Measurements from ENCODE around the gene SLC12A7.
"Not testable (repeated sequence)": the region's sequence is repeated elsewhere in the genome, so short reads cannot be mapped to it uniquely, and the experiment has no call there.

SLC12A7 gene

DNA sequence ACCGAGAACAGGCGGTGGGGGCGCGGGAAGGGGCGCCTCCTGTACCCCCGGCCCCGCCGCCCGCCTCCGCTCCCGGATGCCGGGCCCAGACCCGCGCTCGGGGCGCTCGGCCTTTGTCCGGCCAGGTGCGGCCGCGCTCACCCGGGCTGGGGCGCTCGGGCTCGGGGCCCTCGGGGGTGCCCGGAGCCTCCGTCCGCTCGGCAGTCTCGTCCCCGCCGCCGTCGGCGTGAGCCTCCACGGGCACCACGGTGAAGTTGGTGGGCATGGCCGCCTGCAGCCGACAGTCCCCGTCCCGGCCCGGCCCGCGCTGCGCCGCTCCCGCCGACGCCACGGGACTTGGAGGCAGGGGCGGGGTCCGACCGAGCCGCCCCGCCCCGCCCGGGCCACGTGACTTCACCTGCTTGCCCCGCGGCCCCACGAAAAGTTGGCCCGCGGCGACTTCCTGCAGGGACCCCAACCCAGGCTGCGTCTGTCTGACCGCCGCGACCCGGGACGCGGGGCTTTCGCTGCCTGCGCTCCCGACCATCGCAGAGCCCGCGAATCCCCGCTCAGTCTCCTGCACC is at the start of gene SLC12A7:
SLC12A7 (minus strand) TSS at position 337 of the 563 bp plus-strand sequence; CDS start at position 265, 72 bp downstream.
- DNase-seq: peak; percentile 53

DNA sequence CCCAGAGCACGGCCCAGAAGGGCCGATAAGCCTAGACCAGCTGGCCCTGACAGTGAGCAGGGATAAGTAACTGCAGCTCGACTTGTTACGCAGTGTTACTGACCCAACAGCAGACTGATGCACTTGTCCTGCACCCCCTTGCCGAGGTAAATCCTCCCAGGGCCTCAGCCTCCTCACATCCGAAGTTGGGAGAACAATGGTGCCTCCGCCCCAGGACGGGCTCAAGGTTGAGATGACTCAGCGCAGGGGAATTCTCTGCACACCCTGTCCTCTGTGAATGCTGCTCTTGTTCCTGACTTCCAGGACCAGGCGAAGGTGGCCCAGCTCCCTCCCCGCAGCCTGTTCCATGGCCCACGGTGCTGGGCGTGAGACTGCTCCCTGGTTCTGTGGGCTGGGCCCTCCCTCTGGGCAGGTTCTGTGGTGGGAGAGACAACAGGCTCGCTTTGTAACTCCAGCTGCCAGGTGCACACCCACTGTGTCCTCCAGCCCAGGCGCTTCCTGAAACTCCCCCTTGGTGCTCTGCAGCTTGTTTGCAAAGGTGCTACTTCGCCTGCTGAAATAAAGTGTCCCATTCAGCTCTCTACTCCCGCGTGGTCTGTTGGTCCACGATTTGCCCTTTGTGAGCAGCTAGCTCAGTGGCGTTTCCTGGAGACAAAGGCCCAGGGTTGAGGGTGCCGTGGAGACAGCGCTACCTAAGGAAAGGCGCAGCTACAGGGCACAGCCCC is 49.4 kb upstream of the SLC12A7 start:
- no peak for DNase-seq

DNA sequence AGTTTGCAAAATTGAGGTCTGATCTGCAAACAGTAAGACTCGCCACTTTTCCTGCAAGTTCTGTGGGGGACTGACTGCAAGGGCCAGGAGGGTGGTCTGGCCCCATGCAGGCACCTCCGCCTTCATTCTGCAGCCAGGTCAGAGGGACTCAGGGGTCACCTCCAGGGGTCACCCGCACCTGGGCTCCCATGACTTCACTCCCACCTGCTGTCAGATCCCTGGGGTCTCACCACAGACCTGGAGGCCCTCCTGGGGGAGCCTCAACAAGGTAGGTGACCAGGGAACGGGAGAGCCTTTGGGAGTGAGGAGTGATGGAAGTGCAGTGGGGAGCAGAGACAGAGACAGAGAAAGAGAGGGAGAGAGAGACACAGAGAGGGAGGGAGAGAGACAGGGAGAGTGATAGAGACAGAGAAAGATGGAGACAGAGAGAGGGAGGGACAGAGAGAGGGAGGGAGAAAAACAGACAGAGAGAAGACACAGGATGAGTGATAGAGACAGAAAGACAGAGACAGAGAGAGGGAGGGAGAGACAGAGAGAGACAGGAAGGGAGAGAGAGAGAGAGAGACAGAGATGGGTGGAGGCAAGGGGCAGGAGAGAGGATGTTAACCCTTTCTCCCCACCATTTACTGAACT is 48.0 kb upstream of the SLC12A7 start:
- DNase-seq: no peak

DNA sequence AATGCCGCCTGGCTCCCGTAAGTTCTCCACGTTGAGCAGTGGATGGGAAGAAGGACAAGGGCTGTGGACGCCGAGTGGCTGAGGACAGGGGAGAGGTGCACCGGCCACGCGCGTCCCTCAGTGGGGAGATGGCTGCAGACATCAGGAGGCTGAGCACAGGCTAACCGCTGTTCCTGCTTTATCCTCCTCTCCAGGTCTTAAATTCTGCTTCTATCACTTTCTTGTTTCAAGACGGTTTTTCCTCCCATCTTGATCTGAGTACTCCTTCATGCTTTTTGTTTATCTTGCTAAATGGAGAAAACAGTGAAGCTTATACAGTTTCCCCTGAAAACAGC is 47.4 kb upstream of the SLC12A7 start:
- no peak for DNase-seq

DNA sequence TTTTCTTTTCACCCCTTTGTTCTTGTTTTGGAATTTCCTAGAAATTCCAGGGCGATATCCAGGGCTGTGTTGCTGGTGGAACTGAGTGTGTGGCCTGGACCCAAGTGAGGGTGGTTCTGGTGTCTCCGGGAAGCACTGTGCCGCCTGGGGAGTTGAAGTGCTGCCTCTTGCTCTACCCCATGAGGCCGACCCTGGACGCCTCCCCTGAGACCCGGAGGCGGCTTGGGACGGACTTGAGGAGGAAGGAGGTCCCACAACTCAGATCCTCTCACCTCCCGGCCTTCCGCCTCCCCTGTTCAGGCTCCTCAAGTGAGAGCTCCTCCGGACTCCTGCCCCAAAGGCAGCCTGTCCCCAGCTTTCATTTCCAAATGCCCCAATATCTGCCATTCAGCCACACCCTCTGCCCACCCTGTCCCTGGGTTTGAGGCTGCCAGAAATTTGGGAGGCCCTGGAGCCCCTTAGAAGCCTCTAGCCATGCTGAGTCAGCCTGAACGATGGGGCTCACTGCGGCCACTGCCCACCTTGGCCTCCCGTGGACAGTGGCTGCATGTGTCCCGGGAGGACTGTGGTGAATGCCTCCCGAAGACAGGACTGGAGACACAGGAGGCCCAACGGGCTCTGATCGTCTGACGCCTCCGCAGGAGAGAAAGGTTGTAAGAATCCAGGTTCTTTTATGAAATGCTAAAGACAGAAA is 46.9 kb upstream of the SLC12A7 start:
- no peak for DNase-seq

DNA sequence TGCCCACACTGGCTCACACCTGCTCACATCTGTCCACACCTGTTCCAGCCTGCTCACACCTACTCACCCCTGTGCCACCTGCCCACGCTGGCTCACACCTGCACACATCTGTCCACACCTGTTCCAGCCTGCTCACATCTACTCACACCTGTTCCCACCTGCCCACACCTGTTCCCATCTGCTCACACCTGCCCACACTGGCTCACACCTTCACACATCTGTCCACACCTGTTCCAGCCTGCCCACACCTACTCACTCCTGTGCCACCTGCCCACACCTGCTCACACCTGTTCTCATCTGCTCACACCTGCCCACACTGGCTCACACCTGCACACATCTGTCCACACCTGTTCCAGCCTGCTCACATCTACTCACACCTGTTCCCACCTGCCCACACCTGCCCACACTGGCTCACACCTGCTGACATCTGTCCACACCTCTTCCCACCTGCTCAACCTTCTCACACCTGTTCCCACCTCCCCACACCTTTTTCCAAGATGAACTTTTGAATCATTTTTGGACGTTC is 45.7 kb upstream of the SLC12A7 start:
- DNase-seq: not testable (repeated sequence)

DNA sequence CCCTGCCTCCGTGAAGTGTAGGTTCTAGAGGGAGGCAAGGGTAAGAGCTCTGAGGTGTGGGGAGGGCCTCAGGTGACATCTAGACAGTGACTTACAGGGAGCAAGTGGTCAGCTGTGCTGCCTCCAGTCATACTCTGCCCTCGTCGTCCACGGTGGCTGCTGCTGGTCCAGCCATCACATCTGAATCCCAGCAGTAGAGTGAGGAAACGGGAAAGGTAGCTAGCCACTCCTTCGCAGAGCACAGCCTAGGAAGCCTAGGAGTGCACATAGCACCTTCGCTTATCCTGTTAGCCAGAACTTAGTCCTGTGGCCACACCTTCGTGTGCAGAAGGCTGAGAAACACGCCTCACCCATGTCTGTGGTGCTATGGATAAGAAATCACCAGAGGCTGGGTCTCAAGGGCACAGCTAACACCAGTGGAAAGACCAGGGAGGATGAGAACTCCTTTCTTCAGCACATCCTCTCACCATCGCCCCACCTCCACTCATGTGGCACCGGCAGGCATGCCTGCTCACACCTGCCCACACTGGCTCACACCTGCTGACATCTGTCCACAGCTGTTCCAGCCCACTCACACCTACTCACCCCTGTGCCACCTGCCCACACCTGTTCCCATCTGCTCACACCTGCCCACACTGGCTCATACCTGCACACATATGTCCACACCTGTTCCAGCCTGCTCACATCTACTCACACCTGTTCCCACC is 45.0 kb upstream of the SLC12A7 start:
- DNase-seq: peak; percentile 32

DNA sequence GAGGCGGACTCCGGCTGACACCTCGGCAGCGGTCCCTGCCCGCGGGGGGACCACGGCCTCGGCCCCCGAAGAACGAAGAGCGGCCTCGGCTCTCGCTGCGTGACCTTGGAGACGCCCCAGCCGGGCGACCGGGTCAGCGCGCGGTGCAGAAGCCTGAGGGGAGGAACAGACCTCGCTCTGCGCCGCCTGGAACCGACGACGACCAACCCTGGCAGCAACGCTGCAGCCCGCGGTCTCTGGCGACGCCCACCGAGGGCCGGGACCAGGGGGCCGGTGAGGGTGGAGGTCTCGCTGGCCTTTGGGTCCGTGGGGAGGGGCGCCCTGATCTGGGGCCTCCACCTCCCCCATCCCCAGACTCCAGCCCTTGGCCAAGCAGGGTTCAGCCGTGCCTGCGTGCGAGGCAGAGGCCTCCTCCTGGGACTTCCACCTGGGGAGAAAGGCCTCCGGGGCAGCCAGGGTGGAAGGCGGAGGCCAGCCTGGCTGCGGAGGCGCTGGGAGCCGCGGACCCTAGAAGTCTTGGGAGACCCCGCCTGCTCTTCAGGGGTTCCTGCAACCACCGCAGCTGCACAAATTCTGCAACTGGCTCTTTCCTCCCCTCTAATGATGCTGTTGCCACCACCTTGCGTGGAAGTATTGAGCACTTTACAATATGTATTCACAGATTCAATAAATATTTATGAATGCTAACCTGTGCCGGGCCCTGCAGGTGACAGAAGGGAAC is 44.3 kb upstream of the SLC12A7 start:
- DNase-seq: no peak

DNA sequence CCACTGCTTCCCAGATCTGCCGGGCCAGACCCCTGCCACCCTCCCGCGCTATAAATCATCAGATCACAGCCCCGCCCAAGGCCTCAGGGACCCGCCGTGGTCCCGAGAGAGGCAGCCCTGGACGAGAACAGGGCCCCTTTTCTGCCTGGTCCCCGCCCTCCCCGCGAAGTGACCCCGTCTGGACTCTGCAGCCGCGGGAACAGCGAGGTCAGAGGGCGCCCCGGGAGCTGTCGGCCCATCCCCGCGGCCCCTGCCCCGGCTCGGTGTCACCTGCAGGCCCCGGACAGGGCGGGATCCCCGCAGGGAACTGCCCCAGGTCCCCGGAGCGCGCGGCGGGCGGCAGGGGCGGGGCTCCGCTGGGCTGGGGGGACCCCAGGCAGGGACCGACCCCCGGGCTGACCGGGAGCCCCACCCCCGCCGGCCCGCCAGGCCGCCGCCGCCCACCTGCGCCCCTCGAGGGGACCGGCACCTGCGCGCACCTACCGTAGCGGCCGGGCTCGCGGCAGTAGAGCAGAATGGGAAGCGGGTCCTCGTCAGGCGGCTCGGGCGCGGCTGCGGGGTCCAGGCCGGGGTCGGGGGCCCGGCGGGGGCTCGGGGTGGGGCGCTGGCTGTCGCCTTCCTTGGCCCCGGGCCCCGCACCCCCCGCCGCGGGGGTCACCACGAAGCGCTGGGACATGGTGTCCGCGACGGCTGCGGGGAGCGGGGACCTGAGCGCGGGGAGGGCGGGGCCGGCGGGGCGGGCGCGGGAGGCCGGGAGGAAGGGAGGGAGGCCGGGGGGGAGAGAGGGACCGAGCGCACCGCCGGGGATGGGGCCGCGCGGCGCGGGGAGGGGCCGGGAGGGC is 43.5 kb upstream of the SLC12A7 start:
- DNase-seq: no peak

DNA sequence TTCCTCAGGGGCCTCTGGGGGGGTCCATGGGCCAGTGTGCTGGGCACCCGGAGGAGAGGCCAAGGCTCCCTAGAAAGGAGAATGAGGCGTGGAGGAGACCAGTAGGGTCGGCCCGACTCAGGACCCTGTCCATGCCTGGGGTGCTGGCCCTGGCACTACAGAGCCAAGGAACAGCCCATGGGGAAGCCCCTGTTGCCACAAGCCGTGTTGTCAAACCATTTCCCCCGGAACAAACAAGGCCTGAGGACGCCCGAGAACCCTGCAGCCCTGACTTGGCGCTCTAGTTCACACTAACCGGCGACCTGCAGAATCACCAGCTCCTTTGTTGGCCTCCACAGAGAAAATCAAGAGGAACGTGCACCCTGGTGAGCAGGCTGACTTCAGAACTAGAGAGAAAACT is 41.6 kb upstream of the SLC12A7 start:
- DNase-seq: no peak

DNA sequence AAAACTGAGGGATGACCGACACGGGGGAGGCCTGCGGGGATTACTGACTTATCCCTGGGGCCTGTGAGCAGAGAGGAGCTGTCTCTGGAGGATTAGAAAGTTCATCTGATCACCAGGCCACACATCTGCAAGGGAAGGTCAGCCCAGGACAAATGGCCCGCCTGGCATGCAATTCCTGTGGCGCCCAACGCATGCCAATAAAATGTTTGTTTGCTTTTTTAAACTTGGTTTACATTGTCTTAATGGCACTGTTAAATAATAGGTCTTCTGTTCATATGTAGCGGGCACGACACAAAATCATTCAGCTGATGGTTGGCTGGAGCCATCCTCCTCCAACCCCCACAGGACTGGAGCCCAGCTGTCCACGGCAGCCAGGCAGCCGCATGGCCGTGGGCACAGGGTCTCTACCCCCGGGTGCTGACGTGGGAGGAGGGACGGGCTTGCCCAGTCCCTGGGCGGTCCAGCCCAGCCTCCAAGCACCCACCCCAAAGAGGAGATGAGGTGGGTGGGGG is 41.0 kb upstream of the SLC12A7 start:
- no peak for DNase-seq

DNA sequence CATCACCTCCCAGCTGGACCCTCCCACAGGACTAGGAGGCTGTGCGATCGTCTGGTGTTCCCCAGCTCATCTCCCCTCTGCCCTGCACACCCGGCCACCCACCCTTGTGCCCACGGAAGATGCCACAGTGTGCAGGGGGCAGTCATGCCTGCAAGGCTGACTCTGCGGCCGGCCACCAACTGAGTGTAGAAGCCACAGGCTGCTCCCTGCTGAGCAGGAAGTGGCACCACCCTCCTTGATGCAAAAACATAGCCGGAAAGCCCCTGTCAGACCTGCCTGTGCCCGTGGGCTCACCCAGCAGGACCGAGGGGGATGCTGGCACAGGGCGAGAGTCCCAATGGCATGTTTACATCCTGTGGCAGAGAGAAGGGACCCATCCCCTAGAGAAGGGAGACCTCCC is 40.3 kb upstream of the SLC12A7 start:
- DNase-seq: no peak

DNA sequence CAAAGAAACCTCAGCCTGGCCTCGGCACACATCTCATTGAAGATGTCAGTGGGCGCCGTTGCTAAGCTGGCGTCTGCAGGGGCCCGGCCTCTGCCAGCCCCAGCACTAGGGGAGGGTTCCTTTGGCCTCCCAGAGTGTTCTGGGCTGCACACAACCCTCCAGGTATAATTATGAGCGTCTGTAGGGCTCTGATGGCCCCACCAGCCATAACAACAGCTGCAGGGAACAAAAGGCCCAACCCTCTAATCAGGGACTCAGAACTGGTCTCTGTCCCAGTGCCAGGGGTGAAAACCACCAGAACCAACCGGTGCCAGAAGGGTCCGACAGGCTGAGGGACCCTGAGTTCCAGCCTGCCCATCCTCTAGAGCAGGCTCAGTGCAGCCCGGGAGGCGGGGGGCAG is 39.5 kb upstream of the SLC12A7 start:
- no peak for DNase-seq

DNA sequence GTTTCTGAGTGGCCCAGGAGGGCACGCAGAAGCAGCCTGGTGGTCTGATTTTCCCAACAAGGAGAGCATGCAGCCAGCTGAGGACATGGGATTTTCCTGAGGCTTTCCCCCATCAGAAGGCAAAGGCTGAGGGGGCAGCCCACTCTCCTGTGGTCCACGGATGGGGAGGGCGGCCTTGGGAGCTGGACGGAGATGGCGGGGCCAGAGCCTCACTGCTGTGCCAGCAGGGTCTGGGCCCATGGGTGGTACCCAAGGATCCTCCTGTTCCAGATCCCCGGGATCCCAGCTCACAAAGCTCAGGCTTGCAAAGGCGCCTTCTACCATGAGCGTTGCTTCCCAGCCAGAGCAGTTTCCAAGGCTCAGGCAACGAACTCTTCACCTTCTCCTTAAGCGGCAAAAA is 39.0 kb upstream of the SLC12A7 start:
- DNase-seq: no peak

DNA sequence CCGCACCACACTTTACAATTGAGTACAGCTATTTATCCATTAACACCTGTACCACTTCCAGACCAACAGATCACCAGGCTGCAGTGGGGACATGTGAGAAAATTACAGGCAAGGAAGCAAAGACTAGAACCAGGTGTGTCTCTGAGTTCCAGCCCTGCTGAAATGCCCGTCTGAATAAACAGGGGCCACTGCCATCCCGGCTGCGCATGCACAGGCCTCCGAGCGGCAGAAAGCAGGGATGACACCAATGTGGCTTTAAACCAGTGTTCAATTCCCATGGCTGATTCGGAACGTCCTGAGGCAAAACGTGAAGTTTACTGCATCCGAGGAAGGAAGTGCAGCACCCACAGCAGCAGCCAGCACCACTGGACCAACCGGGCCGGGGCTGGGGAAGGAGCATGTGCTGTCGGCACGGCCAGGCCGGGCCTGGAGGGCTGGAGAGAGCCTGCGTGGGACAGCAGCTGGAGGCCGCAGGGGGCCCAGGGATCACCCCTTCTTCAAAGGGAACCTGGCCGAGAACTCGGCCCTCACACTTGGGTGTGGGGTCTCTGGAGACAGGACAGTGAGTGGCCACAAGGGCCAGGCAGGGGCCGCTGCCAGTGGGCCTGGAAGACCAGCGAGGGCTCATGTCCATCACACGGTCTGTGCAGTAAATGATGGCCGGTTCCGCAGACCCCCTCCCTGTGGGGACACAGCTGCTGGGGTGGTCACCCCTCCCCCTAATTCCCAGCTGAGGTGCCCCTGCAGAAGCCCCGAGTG is 33.0 kb upstream of the SLC12A7 start:
- no peak for DNase-seq

DNA sequence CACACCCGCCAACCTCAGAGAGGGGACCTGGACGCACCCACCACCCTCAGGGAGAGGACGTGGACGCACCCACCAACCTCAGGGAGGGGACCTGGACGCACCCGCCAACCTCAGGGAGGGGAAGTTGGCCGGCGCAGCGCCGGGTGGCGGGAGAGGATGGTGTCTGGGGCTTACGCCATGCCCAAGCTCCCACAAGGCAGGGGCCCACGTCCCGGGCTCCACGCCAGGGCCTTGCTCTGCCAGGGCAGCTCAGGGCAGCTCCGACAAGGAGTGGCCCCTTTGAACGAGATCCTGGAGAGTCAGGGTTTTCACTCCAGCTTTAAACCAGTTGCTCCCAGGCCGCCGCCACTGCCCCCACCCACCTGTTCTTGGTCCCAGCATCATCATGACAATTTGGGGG is 32.2 kb upstream of the SLC12A7 start:
- DNase-seq: no peak

DNA sequence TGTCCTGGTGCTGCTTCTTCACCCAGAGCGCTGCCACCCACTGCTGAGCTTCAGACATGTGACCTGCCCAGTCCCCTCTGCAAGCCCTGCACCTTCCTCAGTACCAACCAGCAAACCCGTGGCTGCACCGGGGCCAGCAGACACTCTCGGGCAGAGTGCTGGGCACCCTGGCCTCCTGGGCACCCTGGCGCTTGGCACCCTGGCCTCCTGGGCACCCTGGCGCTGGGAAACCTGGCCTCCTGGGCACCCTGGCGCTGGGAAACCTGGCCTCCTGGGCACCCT is 31.7 kb upstream of the SLC12A7 start:
- DNase-seq: no peak

DNA sequence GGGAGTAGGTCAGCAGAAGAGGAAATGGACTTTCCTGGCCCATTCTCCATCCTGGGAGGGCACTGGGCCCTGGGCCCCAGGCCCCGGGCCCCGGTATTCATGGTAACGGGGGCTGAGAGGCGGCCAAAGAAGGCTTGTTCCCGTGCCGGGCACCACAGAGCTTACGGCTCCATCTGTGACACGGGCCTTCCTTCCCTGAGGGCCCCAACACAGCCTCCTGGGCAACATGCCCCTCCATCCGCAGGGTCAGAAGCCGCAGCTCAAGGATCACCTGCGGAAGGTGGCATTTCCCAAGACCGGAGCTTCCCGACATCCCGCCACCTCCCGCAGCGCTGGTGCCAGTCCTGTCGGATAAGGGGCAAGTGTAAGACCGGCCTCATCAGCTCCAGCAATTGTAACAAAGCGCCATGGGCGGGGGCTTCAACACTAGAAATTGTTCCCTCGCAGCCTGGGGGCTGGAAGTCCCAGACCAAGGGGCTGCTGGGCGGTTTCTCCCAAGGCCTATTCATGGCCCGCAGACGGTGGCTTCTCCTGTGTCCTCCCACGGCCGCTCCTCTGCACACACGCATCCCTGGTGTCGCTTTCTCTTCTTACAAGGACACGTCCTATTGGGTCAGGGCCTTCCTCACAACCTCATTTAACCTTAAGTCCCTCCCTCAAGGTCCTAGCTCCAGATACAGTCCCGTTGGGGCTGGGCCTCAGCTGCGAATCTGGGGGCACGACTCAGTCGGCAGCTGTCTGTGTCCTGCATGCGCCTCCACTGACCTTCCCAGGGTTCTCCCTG is 31.2 kb upstream of the SLC12A7 start:
- no peak for DNase-seq

DNA sequence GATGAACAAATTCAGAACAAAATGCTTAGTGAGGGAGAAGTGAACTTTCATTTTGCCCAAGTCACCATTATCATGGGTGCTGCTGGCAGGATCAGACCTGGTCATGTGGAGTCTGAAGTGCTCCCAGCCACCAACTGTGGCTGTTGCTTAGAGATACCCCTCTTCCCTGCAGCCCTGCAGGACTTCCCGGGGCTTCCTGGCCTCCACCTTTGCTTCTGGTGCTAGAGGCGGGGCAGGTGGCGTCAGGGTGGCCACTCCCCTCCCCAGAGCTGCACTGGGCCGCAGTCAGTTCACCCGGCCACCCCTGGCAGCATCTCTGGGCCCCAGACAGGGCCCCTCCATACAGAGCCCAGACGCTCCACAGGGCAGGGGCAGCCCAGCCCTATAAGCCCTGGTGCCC is 30.0 kb upstream of the SLC12A7 start:
- DNase-seq: peak; percentile 22

DNA sequence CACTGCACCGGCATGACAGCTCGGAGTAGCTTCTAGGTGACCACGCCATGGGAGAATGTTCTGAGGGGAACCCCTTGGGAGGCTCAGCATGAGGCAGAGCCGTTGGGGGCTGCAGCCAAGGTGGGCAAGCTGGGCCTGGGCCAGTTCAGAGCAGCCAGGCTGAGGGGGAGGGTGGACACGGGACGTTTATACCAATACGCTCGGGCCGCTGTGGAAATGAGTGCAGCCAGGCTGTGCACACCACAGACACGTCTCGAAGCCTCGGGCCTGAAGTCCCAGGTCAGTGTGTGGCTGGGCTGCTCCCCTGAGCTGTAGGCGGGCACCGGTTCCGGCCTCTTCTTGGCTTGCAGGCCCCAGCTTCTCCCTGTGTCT is 28.9 kb upstream of the SLC12A7 start:
- no peak for DNase-seq
